Endothelial cell of umbilical vein (primary cell): ENCODE measurements around the gene LPAR4. TPM values are rescaled to one million over a fixed set of nuclear protein-coding genes. Genes with fewer than 3 reads are reported as not detected.

Experiments used
- BruUV-seq: library from RNA; stranded (reverse); fragments of 400-500 nt; replicated peaks from 2 replicates; lab custom pipeline; 2021; lab: Mats Ljungman, UMichigan
- CTCF ChIA-PET: fragments of 300-600, 350-600 bp; sonication (Branson Sonifier 250); formaldehyde crosslinking; loops from one replicate; lab custom pipeline; 2021; ENCODE audit warnings: antibody characterized with exemption, inconsistent platforms; lab: Charles Lee
- POLR2A ChIA-PET: fragments of 300-600, 350-600 bp; sonication (Branson Sonifier 250); formaldehyde crosslinking; loops from one replicate; lab custom pipeline; 2021; ENCODE audit warnings: antibody characterized with exemption, inconsistent platforms; lab: Charles Lee
- DNase-seq: peaks from one replicate; pipeline ENCODE4 v3.0.0-alpha.2; 2011; ENCODE audit warnings: low read depth, low spot score
- FAIRE-seq: peaks from 2 replicates; lab custom pipeline; 2011; peaks lifted over from hg19 to GRCh38; lab: Jason Lieb, UNC
- H2AFZ ChIP-seq: 2 replicates; pipeline ENCODE4 v1.6.0; 2012; ENCODE audit warnings: low read depth, low read length, control low read depth, inconsistent platforms
- H3K27ac ChIP-seq: 2 replicates; pipeline ENCODE4 v1.5.1; 2011; ENCODE audit warnings: low read depth, mild to moderate bottlenecking, control low read depth, low read length, moderate library complexity; ENCODE audit not compliant: insufficient read depth
- H3K27me3 ChIP-seq, 2 experiments: 2 replicates each; pipeline versions ENCODE4 v1.6.0 to v1.6.1; 2011; ENCODE audit warnings: low read length in 2 of 2, mixed read lengths in 1 of 2; ENCODE audit not compliant: control insufficient read depth in 2 of 2, insufficient read depth in 2 of 2
- H3K36me3 ChIP-seq, 2 experiments: 2 replicates in 1 of 2; 3 replicates in 1 of 2; pipeline ENCODE4 v1.5.1; 2011; ENCODE audit warnings: low read length in 2 of 2, mild to moderate bottlenecking in 1 of 2, moderate library complexity in 1 of 2; ENCODE audit not compliant: control insufficient read depth in 2 of 2, insufficient read depth in 2 of 2; ENCODE audit errors: extremely low read depth in 1 of 2
- H3K4me1 ChIP-seq: 3 replicates; pipeline ENCODE4 v1.5.1; 2011; ENCODE audit warnings: mild to moderate bottlenecking, low read length; ENCODE audit not compliant: control insufficient read depth, insufficient read depth; ENCODE audit errors: extremely low read depth
- H3K4me2 ChIP-seq: 2 replicates; pipeline ENCODE4 v1.6.1; 2011; ENCODE audit warnings: low read length, control low read depth, mixed read lengths; ENCODE audit not compliant: insufficient read depth
- H3K4me3 ChIP-seq, 3 experiments: fragments of 200-600 bp in 1 of 3; sonication (generic), shearing (Covaris generic) in 1 of 3; replicated peaks in 1 of 3; 2 replicates each; pipeline ENCODE4 v1.5.1; 2011 to 2016; ENCODE audit warnings: control low read depth in 3 of 3, low read length in 3 of 3, mild to moderate bottlenecking in 2 of 3, inconsistent platforms in 1 of 3, low read depth in 1 of 3, moderate library complexity in 1 of 3; ENCODE audit not compliant: insufficient read depth in 1 of 3
- H3K79me2 ChIP-seq: 2 replicates; pipeline ENCODE4 v1.6.0; 2012; ENCODE audit warnings: low read length, inconsistent platforms; ENCODE audit not compliant: control insufficient read depth, insufficient read depth
- H3K9ac ChIP-seq: replicated peaks from 2 replicates; pipeline ENCODE3; 2011; ENCODE audit warnings: low read length, control low read depth; ENCODE audit not compliant: insufficient read depth; ENCODE audit errors: extremely low read depth
- H3K9me1 ChIP-seq: replicated peaks from 3 replicates; pipeline ENCODE4 v1.6.0; 2011; ENCODE audit warnings: mild to moderate bottlenecking, low read length; ENCODE audit not compliant: control insufficient read depth, insufficient read depth; ENCODE audit errors: extremely low read depth
- H3K9me3 ChIP-seq: replicated peaks from 2 replicates; pipeline ENCODE4 v1.5.1; 2012; ENCODE audit warnings: low read length, inconsistent platforms; ENCODE audit not compliant: control insufficient read depth, insufficient read depth
- H4K20me1 ChIP-seq: replicated peaks from 2 replicates; pipeline ENCODE3; 2011; ENCODE audit warnings: mild to moderate bottlenecking, low read length; ENCODE audit not compliant: control insufficient read depth, insufficient read depth; ENCODE audit errors: extremely low read depth
- EZH2 ChIP-seq: IDR thresholded peaks from 2 replicates; pipeline ENCODE4 v1.6.1; 2012; ENCODE audit warnings: borderline replicate concordance, low read depth, mild to moderate bottlenecking, moderate library complexity, low read length, inconsistent platforms; ENCODE audit not compliant: severe bottlenecking
- FOS ChIP-seq: IDR thresholded peaks from 2 replicates; pipeline ENCODE4 v1.6.1; 2011; ENCODE audit warnings: mild to moderate bottlenecking, low read length, moderate library complexity, borderline replicate concordance; ENCODE audit not compliant: insufficient read depth
- GATA2 ChIP-seq: IDR thresholded peaks from 2 replicates; pipeline ENCODE4 v1.7.0; 2011; ENCODE audit warnings: low read depth, mild to moderate bottlenecking, moderate library complexity, mixed read lengths, low read length; ENCODE audit not compliant: insufficient read length, insufficient read depth
- JUN ChIP-seq: IDR thresholded peaks from 2 replicates; pipeline ENCODE4 v1.6.1; 2011; ENCODE audit warnings: borderline replicate concordance, low read depth; ENCODE audit not compliant: insufficient read length, insufficient read depth
- MYC ChIP-seq: IDR thresholded peaks from one replicate; pipeline ENCODE4 v1.6.1; 2011; ENCODE audit warnings: mild to moderate bottlenecking, low read depth, low read length
- POLR2A ChIP-seq: IDR thresholded peaks from 2 replicates; pipeline ENCODE4 v1.6.1; 2012; ENCODE audit warnings: low read depth, mild to moderate bottlenecking, control low read depth, low read length
- POLR2AphosphoS5 ChIP-seq: IDR thresholded peaks from 2 replicates; pipeline ENCODE4 v1.6.1; 2012; ENCODE audit warnings: low read depth, mild to moderate bottlenecking, control low read depth, low read length, moderate library complexity; ENCODE audit not compliant: insufficient read depth
- dilution Hi-C: fragments of 300-500 bp; cut with MboI; formaldehyde crosslinking; loops from one replicate; pipeline ENCODE4 v1.15.0; 2019; ENCODE audit warnings: low sequenced_read_pairs; ENCODE audit not compliant: extremely low pct_ligation_motif_present
- intact Hi-C: fragments of 100-400 bp; cut with micrococcal nuclease; formaldehyde crosslinking; loops from one replicate; pipeline ENCODE4 v1.10.0; 2022
- polyA plus RNA-seq, 4 experiments: library from polyadenylated mRNA; depleted of rRNA in 3 of 4; stranded (reverse) in 3 of 4; unstranded in 1 of 4; fragments of >200 nt; gene quantifications; 2 replicates each; pipeline versions ENCODE4 v1.2.1 to v1.2.3, GENCODE V29; 2011 to 2012; ENCODE audit warnings: missing spikeins in 1 of 4
- total RNA-seq: library from RNA; stranded (reverse); gene quantifications from 2 replicates; pipeline ENCODE4 v1.2.3, GENCODE V29; 2021
- TF ChIP-seq, protein P1 (sequence below), 2 donors: IDR thresholded peaks; 1 replicate in 1 of 2; 2 replicates in 1 of 2; pipeline ENCODE4 v1.5.1; 2011; ENCODE audit warnings: low read length in 2 of 2, mild to moderate bottlenecking in 2 of 2, moderate library complexity in 2 of 2, control low read depth in 1 of 2, inconsistent platforms in 1 of 2, low read depth in 1 of 2; ENCODE audit not compliant: insufficient read depth in 1 of 2; ENCODE audit errors: extremely low read depth in 1 of 2
- TF ChIP-seq, protein P2 (sequence below): IDR thresholded peaks from 2 replicates; pipeline ENCODE4 v1.6.1; 2011; ENCODE audit not compliant: insufficient read depth, insufficient read length

LPAR4 gene
- total and polyA plus RNA-seq, 2 donors (not counting 3 experiments of a cell fraction or from before 2014, with no cell fraction given) = 0.07 to 0.49 TPM

DNA sequence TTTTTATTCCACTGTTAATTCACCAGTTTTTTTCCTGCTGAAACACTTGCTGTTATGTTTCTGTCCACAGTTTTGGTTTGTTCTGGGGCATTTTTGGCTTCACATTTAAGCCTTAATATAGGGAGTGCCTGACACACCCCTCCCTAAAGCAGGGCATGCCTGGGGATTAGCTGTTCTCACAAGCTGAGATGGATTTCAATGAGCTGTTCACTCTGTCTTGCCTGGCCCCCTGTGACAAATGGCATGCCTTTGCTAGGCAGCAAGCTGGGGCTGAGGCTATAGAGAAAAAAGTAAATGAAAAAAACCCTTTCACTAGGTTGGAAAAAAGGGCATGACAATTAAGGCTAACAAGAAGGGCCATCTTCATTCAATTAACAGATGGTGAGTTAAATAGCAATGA lies 22.4 kb downstream of the LPAR4 start:
- POLR2A ChIA-PET = no interaction called here
- no peaks in the 10 kb centered on the region for H3K4me1 ChIP-seq
- no peak overlapping the region for H3K9ac ChIP-seq
- BruUV-seq = no TSS peak
- no peak overlapping the region for H3K27ac ChIP-seq
- H3K9me1 ChIP-seq = no peaks in the 10 kb centered on the region
- no peaks in the 10 kb centered on the region for H3K36me3 ChIP-seq
- no peak for TF ChIP-seq GATA2
- TF ChIP-seq FOS = no peak
- H3K79me2 ChIP-seq = no peaks in the 10 kb centered on the region
- no peak for DNase-seq
- CTCF ChIA-PET = no interaction called here
- H4K20me1 ChIP-seq = no peaks in the 10 kb centered on the region
- FAIRE-seq = no peak
- H3K27me3 ChIP-seq = no peaks in the 10 kb centered on the region
- dilution Hi-C loops (no loop called here), intact Hi-C loops (no loop called here)
- no peak overlapping the region for H3K4me3 ChIP-seq
- H3K9me3 ChIP-seq = no peaks in the 10 kb centered on the region
- no peak overlapping the region for H2AFZ ChIP-seq
- H3K4me2 ChIP-seq = no peak overlapping the region

DNA sequence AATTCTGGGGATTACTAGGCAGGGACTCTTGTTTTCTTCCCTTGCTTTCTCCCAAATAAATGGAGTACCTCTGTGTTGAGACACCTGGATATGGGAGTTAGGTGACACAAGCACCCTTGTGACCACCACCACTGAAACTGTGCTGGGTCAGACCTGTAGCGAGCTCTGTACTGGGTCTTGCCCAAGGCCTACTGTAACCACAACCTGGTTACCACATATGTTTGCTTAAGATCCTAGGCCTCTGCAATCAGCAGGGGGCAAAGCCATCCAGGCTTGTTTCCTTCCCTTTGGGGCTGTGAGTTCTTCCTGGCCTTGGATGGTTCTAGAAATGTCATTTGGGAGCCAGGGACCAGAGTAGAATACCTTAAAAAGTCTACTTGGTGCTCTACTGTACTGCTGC lies 49.4 kb downstream of the LPAR4 start:
- dilution Hi-C loops = no loop called here
- H3K36me3 ChIP-seq = no peaks in the 10 kb centered on the region
- CTCF ChIA-PET = no interaction called here
- H3K9me1 ChIP-seq = no peaks in the 10 kb centered on the region
- TF ChIP-seq GATA2 (no peak), POLR2AphosphoS5 (no peak), FOS (no peak), POLR2A (no peak), MYC (no peak), JUN (no peak), EZH2 (no peak)
- TF ChIP-seq, protein P1, sequence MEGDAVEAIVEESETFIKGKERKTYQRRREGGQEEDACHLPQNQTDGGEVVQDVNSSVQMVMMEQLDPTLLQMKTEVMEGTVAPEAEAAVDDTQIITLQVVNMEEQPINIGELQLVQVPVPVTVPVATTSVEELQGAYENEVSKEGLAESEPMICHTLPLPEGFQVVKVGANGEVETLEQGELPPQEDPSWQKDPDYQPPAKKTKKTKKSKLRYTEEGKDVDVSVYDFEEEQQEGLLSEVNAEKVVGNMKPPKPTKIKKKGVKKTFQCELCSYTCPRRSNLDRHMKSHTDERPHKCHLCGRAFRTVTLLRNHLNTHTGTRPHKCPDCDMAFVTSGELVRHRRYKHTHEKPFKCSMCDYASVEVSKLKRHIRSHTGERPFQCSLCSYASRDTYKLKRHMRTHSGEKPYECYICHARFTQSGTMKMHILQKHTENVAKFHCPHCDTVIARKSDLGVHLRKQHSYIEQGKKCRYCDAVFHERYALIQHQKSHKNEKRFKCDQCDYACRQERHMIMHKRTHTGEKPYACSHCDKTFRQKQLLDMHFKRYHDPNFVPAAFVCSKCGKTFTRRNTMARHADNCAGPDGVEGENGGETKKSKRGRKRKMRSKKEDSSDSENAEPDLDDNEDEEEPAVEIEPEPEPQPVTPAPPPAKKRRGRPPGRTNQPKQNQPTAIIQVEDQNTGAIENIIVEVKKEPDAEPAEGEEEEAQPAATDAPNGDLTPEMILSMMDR (IDR thresholded peaks at IDR 0.05; ENCODE audit: extremely low read depth in 1 of 2, insufficient read depth in 1 of 2, low read depth in 1 of 2, low read length in 2 of 2) = no peak
- TF ChIP-seq, protein P2, sequence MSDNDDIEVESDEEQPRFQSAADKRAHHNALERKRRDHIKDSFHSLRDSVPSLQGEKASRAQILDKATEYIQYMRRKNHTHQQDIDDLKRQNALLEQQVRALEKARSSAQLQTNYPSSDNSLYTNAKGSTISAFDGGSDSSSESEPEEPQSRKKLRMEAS = no peak
- no peaks in the 10 kb centered on the region for H3K9me3 ChIP-seq
- no peak overlapping the region for H3K27ac ChIP-seq
- no peaks in the 10 kb centered on the region for H4K20me1 ChIP-seq
- no peak for DNase-seq
- H3K27me3 ChIP-seq = no peaks in the 10 kb centered on the region
- H3K79me2 ChIP-seq = no peaks in the 10 kb centered on the region
- H3K4me2 ChIP-seq = no peak overlapping the region
- H2AFZ ChIP-seq = no peak overlapping the region
- H3K9ac ChIP-seq = no peak overlapping the region
- POLR2A ChIA-PET = no interaction called here
- H3K4me1 ChIP-seq = no peaks in the 10 kb centered on the region
- BruUV-seq = no TSS peak
- no peak for FAIRE-seq
- no peak overlapping the region for H3K4me3 ChIP-seq
- intact Hi-C loops = no loop called here
